Activated CD4-positive, alpha-beta T cell treated with anti-CD3 and anti-CD28 coated beads for 1 hour (primary cell): ENCODE data around the gene CLEC9A.
"Not testable (repeated sequence)": the region's sequence is repeated elsewhere in the genome, so short reads cannot be mapped to it uniquely, and the experiment has no call there.

Experiments
- DNase-seq: peaks from one replicate; pipeline ENCODE4 v3.0.0-alpha.2; 2020

The CLEC9A gene

GRCh38 chr12:10030446-10030845, at the start of gene CLEC9A:
Gene CLEC9A (plus strand): TSS chr12:10030682. CDS start chr12:10052688, 22,006 bp downstream.
- DNase-seq = no peak

- DNase-seq = no peak
These were observed 38.6 kb upstream of the CLEC9A start for GRCh38 chr12:9991876-9992275.

- no peak for DNase-seq
These were observed 38.2 kb upstream of the CLEC9A start for GRCh38 chr12:9992296-9992695.

- no peak for DNase-seq
These were observed 31.5 kb upstream of the CLEC9A start, which contains the start of gene CLEC1B for GRCh38 chr12:9999016-9999415. Gene CLEC1B (minus strand): TSS chr12:9999121. CDS start chr12:9999100, 21 bp downstream.

- no peak for DNase-seq
These were observed 29.2 kb upstream of the CLEC9A start for GRCh38 chr12:10001171-10001776.

GRCh38 chr12:10012630-10013330, 17.7 kb upstream of the CLEC9A start:
- no peak for DNase-seq

- no peak for DNase-seq
These were observed 15.0 kb upstream of the CLEC9A start for GRCh38 chr12:10015450-10015849.

- no peak for DNase-seq
These were observed 13.6 kb upstream of the CLEC9A start for GRCh38 chr12:10016881-10017280.

GRCh38 chr12:10018386-10018785, 12.1 kb upstream of the CLEC9A start:
- DNase-seq = no peak

- DNase-seq = no peak
These were observed 9.1 kb upstream of the CLEC9A start for GRCh38 chr12:10021342-10021741.

GRCh38 chr12:10025236-10025635, 5.2 kb upstream of the CLEC9A start:
- no peak for DNase-seq

GRCh38 chr12:10026666-10027065, 3.8 kb upstream of the CLEC9A start:
- DNase-seq = not testable (repeated sequence)

GRCh38 chr12:10027311-10027710, 3.2 kb upstream of the CLEC9A start:
- DNase-seq = no peak

GRCh38 chr12:10027721-10028120, 2.8 kb upstream of the CLEC9A start:
- no peak for DNase-seq

GRCh38 chr12:10031321-10031720, 839 bp downstream of the CLEC9A start:
- no peak for DNase-seq

- no peak for DNase-seq
These were observed 1.3 kb downstream of the CLEC9A start for GRCh38 chr12:10031771-10032175.

GRCh38 chr12:10033783-10034545, 3.5 kb downstream of the CLEC9A start:
- no peak for DNase-seq

- DNase-seq = no peak
These were observed 11.7 kb downstream of the CLEC9A start for GRCh38 chr12:10042167-10042566.

GRCh38 chr12:10048526-10048925, 18.0 kb downstream of the CLEC9A start:
- DNase-seq = no peak

GRCh38 chr12:10052193-10052913, 21.9 kb downstream of the CLEC9A start:
- no peak for DNase-seq

GRCh38 chr12:10058387-10058786, 27.9 kb downstream of the CLEC9A start:
- no peak for DNase-seq

GRCh38 chr12:10065241-10065640, 34.8 kb downstream of the CLEC9A start:
- no peak for DNase-seq

GRCh38 chr12:10067264-10067663, 36.8 kb downstream of the CLEC9A start:
- DNase-seq = no peak
